ENCODE data around the gene SLC66A2.

The SLC66A2 gene

DNA sequence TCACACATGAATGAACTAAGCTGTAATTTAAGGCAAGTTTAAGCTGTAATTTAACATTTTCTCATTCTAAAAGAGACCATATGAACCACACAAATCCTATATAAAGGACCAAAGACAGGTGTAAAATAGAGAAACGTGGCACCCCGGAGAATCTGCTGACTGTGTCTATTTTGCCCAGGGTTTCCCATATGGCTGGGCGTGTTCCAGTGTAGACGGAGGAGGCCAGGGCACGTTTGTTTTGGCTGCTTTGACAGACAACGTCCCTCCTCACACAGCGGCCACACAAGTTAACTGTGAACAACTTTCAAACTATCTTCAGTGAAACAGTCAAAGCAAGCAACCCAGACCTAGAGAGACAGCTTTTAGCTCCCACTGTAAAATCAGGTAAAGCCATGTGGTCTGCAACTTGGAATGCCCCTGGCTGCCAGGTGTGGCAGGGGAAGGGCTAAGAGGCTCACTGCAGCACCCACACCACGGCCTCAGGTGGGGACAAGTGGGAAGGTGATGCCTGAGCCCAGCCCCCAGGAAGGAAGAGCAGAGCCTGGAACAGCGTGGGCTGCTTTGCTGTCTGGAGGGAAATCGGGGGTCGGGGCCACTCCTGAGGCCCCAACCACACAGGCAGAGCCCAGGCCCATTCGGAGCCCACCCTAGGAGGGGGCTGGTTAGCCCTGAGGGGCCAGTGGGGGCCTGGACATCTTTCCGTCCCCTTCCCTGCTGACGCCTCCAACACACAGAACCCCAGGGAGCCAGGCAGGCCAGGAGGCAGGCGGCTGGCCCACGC is 40.7 kb downstream of the SLC66A2 start:
- Histone ChIP-seq H3K4me3 (ENCODE audit: low read depth in 1 of 2, low read length in 1 of 2) (no peak overlapping the region), H3K27ac (no peak overlapping the region), H3K36me3 (peaks cover 26% of the 10 kb centered on the region), H3K27me3 (no peaks in the 10 kb centered on the region), H3K9me3 (peaks cover 5% of the 10 kb centered on the region), H3K4me1 (ENCODE audit: control insufficient read depth in 1 of 2, insufficient read depth in 1 of 2, low read depth in 1 of 2, low read length in 1 of 2) (no peaks in the 10 kb centered on the region)
- TF ChIP-seq CTCF (IDR thresholded peaks at IDR 0.05) = no peak

GRCh38 chr18:79906706-79907105 is 44.7 kb downstream of the SLC66A2 start:
- no peak overlapping the region for H3K27ac ChIP-seq
- no peaks in the 10 kb centered on the region for H3K4me1 ChIP-seq (ENCODE audit: control insufficient read depth in 1 of 2, insufficient read depth in 1 of 2, low read depth in 1 of 2, low read length in 1 of 2)
- H3K27me3 ChIP-seq = no peaks in the 10 kb centered on the region
- H3K36me3 ChIP-seq = peaks cover 24% of the 10 kb centered on the region
- H3K9me3 ChIP-seq = no peaks in the 10 kb centered on the region
- H3K4me3 ChIP-seq (ENCODE audit: low read depth in 1 of 2, low read length in 1 of 2) = no peak overlapping the region
- TF ChIP-seq CTCF (IDR thresholded peaks at IDR 0.05) = no peak

GRCh38 chr18:79905993-79906392 is 45.5 kb downstream of the SLC66A2 start:
- H3K36me3 ChIP-seq = peaks cover 26% of the 10 kb centered on the region
- no peak for TF ChIP-seq CTCF (IDR thresholded peaks at IDR 0.05)
- no peaks in the 10 kb centered on the region for H3K4me1 ChIP-seq (ENCODE audit: control insufficient read depth in 1 of 2, insufficient read depth in 1 of 2, low read depth in 1 of 2, low read length in 1 of 2)
- H3K27me3 ChIP-seq = no peaks in the 10 kb centered on the region
- no peak overlapping the region for H3K27ac ChIP-seq
- H3K9me3 ChIP-seq = no peaks in the 10 kb centered on the region
- H3K4me3 ChIP-seq (ENCODE audit: low read depth in 1 of 2, low read length in 1 of 2) = no peak overlapping the region

DNA sequence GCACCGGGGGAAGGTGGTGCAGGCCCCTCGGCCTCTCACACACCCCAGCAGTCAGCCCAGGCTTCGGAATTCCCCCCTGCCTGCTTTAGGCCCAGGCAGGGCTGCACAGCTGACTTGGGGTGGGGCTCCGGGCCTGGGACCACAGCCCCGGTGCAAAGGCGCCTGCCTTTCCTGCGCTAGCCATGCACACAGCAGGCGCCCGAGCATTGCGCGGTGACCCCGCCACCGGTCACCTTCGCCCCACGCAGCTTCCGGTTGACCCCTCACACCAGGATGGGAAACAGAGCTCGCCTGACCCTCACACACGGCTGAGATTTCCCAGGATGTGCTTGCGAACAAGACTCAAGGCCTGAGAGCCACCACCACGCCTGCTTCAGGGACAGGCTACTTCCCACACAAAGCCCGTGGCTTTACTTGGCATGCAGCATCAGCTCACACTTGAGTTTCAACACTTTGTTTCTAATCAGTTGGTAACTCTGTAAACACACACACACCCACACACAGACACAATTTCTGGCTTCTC is 46.0 kb downstream of the SLC66A2 start:
- Histone ChIP-seq H3K27ac (no peak overlapping the region), H3K4me3 (ENCODE audit: low read depth in 1 of 2, low read length in 1 of 2) (no peak overlapping the region), H3K36me3 (peaks cover 26% of the 10 kb centered on the region), H3K9me3 (no peaks in the 10 kb centered on the region), H3K27me3 (no peaks in the 10 kb centered on the region), H3K4me1 (ENCODE audit: control insufficient read depth in 1 of 2, insufficient read depth in 1 of 2, low read depth in 1 of 2, low read length in 1 of 2) (no peaks in the 10 kb centered on the region)
- TF ChIP-seq CTCF (IDR thresholded peaks at IDR 0.05) = no peak

DNA sequence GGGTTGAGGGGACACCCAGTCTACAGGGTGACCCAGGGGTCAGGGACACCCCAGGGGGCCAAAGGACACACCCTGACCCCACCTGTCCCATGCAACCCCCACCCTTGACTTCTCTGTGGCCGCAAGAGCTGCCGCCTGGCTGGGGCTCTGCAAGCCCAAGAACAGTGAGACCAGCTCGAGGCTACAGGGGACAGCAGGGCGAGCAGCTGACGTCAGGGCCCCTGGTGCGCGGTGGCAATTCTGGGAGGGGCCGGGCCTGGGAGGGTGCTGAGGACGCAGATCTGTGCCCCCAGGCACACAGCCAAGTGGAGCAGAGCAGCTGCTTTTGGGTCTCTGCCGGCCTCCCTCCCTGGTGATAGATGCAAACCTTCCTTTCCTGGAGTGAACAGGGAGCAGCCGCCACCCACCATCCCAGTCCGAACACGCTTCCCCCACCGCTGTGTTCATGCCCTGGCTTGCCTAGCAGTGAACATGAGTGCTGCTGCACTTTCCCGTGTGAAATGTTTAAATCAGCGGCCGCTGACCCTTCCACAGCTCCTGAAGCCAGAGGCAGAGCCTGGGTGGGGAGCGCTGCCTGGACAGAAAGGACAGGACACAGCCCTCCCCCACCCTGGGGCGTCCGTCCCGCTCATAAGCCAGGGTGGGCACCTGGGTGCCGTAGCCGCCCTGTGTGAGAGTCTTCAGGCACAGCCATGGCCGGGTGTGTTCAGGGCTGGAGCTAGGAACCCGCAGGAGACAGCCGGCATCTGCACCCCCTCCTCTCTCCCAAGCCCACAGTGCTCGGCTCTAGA is 46.9 kb downstream of the SLC66A2 start:
- peaks cover 26% of the 10 kb centered on the region for H3K36me3 ChIP-seq
- H3K27me3 ChIP-seq = no peaks in the 10 kb centered on the region
- H3K4me1 ChIP-seq (ENCODE audit: control insufficient read depth in 1 of 2, insufficient read depth in 1 of 2, low read depth in 1 of 2, low read length in 1 of 2) = no peaks in the 10 kb centered on the region
- H3K4me3 ChIP-seq (ENCODE audit: low read depth in 1 of 2, low read length in 1 of 2) = no peak overlapping the region
- peaks cover 2% of the 10 kb centered on the region for H3K9me3 ChIP-seq
- H3K27ac ChIP-seq = no peak overlapping the region
- TF ChIP-seq CTCF (IDR thresholded peaks at IDR 0.05) = no peak
